ENCODE results near the gene CSF3.

Gene CSF3

DNA sequence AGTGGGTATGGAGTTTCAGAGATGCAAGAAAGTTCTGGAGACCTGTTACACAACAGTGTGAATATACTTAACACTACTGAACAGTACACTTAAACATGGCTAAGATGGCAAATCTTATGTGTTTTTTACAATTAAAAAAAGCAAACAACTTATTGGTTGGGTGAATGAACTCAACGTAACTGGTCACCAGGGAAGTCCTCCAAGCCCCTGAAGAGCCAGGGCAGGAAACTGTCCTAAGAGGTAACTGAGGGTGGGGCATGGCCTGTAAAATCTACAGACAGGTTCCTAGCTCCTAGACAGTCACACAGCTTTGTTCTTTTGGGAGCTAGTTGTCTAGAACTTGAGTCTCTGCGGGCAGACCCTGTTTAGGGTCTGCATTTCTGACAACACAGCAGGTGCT, 10.3 kb downstream of the CSF3 start:
- no peak for DNase-seq

DNA sequence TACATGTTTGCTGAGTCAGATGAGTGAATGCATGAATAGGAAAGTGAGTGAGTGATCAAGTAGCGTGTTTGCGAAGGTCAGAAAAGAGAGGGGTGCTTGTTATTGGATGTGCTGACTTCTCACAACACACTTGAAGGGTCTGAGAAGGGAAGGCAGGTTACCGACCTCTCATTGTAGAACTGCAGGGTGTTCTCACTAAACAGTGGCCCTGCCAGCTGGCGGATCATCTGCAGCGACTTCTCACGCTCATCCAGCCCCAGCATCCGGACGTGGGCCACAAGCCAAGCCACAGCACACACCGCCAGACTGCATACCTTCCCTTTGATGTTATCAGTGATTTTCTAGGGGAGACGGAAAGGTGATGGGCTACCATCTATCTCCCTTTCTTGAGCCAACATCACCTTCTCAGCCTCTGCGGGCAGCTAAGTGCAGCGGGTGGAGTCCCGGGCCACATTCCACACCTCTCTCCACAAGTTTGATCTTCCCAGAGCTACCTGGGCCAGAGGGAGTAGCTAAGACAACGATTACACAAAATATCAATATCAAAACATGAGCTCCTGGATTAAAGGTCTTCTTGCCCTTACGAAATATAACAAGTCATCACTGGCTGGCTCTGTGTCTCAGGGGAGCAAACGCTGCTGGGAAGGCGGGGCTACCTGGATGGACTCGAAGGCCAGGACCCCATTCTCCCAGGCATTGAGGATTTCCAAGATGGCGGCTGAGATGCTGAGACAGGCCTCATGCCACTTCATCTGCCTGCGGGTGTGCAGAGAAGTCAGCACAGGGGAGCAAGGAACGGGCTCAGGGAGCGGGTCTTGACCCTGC, 11.0 kb downstream of the CSF3 start:
- DNase-seq = no peak

DNA sequence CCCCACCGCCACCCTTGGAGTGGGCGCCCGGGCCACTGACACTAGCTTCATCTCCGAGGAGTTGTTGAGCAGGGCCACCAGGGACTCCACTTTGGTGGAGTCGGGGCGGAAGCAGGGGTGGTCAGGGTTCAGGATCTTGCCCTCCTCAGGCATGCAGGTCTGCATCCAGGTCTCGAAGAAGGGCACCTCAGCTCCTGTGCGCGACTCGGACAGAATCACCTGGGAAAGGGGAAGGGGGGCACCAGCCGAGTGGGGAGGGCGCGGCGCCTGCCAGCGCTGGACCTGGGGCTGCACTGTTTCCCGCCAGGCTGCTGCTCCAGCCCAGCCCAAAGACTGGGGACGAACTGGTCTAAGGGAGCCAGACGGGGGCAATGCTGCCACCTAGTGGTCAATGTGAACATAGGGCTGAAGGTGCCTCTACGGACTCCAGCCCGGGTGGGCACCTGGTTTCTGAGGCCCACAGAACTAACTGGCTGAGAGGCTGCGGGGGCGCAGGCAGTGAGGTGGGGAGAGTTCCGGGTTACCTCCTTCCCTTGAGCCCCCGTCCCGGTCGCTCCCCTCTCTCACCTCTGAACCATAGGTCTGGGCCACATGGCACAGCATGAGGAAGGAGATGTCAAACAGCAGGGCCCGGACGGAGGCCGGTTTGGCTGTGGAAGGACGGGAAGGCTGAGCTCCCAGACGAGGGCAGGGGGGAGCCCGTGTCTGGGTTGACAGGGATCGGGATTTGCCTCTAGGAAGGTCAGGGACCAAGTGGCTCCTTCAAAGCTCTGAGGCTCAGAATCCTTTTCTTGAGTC, 11.8 kb downstream of the CSF3 start:
- peak; percentile 87 for DNase-seq

DNA sequence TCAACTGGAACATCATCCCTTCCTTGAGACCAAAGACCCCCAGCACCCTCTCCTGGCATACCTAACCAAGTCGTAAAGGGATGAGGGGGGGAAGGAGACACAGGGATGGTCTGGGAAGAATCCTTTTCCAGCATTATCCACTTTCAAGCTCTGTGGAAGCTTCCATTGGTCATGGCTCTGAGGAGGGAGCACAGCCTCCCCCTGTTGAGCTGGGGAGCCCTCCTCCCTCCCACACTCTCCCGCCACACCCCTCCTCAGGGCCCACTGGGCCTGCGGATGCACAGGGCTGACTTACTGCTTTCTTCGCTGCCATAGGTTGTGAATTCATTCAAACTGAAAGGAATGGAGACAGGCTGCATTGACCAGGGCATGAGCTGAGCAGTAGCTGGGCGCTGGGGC, 12.4 kb downstream of the CSF3 start:
- no peak for DNase-seq

DNA sequence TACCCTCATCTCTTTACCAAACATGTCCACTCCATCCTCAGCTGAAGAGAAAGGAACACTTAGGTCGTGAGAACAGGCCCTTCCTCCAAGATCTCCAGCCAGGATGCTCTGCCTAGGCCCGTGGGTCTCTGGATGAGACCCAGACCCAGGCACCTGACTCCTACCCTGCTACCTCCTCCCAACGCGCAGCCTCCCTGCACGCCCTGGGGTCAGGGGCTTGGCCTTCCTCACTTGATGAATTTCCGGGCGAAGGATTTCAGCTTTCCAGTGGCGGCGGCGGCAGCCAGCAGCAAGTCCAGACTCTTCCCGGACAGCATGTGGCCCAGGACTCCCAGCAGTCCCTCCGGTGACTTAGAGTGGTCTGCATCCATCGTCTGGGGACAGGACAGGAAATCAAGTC, 13.4 kb downstream of the CSF3 start:
- DNase-seq = no peak

DNA sequence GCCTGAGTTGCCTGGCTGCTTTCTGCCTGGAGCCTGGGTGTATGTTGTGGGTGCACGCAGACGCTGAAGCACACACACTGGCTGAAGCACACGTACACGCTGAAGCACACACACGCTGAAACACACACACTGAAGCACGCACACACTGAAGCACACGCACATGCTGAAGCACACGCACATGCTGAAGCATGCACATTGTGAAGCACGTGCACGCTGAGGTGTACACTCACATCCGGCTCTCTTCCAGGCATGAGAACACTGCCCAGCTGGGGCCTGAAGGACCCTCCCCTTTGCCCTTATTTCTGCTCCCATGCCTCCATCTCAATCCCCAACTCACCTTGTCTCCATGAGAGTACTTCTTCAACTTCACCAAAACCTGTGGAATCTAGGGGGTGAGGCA, 16.5 kb downstream of the CSF3 start:
- no peak for DNase-seq

DNA sequence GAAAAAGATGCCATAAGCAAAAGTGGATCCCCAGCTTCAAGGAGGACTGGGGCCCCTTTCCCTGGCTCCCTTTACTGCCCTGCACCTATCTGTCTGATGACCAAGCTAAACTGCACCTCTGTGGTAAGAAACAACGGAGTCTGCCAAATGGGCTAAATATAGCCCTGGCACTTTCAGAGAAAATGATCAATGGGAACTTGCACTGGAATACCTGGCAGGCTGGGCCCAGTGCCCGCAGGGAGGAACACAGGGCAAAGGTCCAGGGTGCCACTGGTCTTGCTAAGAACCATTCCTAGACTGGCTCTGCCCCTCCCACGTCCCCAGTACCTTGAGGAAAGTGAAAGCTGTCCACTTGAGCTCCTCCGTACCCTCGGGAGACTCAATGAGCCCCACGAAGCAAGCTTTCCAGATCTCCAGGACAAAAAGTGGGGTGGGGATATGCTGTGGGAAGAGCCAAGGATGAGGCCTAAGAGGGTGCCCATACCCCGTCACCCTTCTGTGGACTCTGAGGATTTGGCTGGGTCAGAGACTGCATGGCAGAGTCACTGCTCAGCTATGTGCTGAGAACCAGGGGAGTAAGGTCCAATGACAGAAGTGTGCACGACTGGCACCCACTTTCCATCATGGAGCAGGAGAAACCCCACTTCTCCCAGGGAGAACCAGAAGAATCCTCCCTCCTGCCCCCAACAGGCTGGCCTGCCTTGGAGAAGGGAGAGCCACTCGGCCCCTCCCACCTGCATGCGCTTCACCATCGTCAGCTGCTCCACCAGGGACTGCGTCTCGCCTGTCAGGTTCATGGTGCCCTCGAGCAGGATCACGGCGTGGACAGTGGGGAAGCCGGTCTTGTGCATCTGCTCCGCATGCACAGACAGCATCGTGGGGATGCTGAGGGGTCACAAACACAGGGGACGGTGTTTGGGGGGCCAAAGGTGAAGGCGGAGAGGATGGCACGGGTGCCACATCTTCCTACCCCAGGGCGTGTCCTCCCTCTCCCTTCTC, 17.4 kb downstream of the CSF3 start:
- DNase-seq = no peak

DNA sequence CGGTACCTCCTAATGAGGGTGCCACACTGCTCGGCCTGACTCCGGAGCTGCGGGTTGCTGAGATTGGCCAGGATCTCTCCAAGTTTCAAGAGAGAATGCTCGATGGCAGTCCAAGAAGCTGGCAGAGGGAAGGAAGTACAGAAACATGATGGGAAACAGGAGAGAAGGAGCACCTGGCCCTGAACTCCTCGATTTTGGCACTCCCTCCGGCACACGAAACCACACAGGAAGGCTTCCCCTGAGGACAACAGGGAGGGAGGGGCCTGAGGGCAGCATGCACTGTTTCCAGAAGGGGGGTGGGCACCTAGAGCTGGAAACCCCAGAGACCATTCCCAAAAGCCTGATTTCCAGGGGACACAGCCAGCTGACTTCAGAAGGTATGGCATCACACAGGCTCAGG, 18.1 kb downstream of the CSF3 start:
- DNase-seq = no peak

DNA sequence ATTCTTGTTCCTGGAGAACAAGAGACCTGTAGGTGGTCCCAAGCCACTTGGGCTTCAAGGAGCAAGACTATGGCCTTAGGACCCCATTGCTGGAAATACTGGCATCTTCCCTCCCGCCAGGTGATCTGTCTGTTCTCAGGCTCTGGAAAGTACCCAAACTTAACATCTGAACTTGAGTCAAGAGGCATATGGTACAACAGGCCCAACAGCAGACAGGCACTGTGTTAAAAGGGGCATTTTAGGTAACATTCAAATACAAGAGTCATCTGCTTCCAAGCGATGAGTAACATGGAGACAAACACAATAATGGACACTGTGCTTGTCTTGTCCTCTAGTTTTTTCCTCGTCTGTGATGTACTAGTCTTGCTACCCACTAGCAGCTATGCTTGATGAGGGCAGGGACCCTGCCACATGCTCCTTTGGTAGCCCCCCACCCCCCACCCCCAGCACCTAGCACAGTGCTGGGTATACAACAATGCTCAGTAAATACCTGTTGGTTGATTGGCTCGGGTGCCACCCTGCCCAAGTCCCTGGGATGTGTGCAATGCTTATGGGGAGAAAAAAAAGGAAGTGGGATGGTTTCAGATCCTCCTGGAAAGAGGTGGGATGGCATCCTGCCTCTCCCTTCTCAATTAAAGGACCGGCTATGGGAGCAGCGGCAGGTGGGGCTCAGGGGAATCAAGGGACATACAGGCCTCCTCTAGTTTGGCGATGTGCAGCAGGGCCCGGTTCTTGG, 19.4 kb downstream of the CSF3 start:
- DNase-seq = no peak

DNA sequence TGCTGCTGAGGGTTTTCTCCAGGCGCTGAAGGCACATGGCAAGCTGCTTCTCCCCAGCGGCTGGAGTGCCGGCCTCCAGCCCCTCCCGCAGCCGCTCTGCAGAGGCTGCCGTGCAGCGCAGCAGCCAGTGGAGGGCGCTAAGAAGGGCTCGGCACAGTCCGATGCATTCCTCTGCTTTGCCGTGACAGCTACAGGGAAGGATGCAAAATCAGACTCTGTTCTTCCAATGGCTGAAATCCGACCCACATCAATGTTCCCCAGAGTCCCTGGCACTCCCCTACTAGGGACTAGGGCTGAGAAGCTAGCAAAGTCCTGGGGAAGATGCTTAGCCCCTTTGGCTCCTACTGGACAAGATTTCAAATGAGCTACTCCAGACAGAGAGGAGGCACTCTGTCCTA, 19.9 kb downstream of the CSF3 start:
- DNase-seq = no peak

DNA sequence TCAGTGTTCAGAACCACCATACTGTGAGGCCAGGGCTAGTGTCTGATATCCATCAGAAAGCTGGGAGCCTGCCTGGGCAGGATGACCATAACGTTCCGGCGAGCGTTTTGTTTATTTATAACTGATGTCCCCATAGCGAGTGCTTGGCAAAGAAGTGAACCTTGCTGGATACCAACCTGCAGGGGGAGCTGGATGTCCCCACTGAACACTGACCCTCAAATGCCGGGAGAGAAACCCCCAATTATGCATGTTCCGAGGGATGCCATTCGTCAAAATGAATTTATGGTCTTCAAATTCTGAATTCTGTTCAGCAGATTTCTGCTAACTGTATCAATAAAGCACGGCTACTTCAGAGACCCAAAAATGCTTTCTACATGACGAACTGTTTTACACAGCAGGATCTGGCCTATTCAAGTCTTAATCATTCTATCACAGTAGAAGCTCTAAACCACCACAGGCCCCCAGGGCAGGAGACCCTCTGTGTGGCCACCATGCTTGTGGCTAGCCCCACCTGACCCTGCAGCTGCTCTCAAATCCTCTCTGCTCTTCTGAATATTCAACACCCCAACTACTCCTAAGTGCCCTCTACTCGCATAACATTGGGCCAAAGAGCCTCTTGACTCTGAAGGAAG, 23.8 kb downstream of the CSF3 start:
- no peak for DNase-seq

DNA sequence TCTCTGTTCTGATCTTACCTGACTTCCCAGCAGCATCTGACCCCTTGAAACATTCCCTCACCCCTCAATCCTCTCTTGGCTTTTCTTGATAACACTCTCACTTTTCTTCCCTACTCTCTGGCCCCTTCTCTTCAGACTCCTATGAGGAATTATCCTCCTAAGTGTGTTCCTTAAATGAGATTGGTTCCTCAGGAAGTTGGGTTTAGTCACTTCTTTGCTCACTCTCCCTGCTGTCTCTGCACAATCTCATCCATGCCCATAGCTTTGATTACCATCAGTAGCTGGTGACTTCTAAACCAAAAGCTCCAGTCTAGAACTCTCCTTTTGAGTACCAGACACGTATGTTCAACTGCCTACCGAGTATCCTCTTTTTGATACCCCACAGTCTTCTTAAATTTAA, 26.0 kb downstream of the CSF3 start:
- peak; percentile 53 for DNase-seq

DNA sequence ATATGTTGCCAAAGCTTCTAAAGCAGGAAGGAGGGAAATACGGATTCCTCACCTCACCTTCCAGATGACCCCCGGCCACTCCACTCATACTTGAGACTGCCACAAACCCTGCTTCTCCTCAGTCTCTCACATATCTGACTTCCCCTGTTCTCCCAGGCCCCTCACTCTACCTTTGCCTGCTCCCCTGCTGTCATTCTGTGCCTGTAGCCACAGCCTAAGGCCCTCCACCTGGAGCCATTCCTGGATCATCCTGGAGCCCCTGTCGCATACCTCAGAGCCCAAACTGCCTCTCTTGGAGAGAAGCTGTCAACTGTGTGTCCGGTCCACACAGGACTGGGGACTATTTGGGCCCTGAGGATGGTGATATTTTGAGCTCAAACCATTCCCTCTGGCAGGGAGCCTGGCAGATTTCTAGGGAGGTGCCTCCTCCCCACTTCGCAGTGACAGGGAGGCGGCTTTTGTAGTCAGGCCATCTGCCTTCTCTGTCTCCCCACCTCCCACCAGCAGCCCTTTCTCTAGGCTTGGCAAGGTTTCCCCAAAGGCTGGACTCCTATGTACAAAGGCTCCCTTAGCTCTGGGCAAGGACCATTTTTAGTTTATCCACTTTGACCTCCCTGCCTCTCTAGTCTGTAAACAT, 41.3 kb downstream of the CSF3 start:
- DNase-seq = no peak

DNA sequence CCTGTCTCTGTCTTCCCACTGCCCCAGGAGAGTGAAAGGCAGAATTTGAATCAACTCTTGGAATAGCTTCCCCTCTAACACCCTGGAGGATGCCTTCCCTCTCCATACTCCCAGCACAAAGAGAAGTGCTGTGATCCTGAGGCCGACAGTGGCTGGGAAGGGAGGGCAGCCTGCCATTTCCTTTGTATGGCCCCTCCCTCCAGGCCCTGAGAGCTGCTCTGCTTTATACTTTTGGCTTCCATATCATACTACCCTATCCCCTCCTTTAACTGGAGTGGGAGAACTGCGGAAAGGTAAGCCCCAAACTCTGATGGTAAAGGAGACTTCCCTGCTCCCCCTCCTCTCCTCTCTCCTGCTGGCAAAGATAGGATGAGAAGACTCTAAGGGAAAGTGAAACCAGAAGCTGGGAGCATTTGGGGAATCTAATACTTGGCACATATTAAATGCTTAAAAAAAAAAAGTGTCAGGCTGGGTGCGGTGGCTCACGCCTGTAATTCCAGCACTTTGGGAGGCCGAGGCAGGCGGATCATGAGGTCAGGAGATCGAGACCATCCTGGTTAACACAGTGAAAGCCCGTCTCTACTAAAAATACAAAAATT, 43.0 kb downstream of the CSF3 start:
- DNase-seq = peak; percentile 52

DNA sequence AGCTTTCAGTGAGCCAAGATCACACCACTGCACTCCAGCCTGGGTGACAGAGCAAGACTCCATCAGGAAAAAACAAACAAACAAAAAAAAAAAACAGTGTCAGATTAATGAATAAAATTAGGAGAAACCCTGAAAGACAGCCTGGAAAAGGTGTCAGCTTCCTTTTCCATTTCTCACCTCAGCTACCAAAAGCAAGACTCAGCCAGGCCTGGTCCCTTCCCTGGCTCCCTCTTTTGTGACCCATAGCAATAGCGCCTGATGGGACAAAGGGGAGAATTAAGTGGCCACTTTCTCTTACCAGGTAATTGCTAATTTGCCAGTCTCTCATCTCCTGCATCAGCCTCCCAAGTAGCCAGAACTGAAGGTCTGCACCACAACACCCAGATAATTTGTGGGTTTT, 43.6 kb downstream of the CSF3 start:
- DNase-seq = no peak

DNA sequence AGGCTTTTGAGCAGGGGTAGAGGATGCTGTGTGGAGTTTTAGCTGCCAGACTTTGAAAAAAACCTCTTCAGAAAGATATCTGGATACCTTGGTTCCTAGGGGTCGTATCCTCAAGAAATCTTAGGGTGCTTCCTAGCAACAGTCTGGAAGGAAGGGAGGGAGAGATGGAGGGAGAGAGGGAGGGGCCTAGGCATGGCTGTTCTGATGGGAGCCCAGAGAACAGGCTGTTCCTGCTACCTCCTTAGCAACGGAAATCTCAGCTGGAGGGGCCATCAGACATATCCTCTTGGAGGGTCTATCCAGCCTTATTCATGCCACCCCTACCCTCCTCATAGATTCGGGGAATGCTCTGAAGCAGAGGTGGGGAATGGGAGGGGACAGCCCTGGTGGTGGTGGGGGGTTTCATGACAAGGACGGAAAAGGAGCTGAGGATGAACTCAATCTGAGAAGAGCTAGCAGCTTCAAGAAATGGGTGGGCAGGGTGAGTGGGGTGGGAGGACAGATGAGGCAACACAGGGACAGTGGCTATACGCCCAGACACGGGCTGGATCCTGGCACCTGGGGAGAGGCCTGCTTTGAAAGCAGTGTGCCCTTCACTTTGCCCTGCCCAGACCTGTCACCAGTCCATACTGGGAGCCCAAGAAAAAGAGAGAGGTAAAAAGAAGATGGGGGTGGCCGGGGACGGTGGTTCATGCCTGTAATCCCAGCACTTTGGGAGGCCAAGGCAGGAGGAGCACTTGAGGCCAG, 44.7 kb downstream of the CSF3 start:
- no peak for DNase-seq

DNA sequence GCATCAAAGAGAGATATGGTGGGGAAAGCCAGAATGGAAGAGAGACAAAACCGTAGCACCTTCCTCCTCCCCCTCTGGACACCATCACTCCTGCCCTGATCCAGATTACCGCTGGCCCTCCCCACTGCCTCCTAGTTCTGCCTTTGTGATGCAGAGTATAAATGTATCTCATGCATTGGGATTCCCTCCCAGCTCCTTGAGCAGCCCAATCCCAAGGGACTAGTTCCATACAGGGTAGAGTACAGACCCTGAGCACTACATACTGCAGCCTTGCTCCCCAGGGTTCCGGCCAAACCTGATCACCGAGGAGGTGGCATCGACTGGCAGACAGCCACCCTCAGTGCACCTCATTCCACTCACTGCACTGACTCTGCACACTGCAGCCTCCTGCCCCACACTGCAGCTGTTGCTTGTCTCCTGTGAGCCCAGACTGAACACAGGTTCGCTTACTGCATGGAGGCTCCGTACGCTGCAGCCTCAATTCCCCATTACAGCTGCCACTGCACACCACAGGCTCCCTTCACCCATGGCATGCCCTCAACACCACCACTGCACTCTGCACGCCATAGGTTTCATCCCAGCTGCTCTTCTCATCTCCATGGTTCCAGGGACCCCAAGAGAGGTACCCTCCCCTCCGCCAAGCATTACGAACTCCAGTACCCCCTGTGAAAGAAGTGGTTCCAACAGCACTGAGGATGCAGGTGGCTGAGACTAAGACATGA, 45.8 kb downstream of the CSF3 start:
- DNase-seq = no peak

DNA sequence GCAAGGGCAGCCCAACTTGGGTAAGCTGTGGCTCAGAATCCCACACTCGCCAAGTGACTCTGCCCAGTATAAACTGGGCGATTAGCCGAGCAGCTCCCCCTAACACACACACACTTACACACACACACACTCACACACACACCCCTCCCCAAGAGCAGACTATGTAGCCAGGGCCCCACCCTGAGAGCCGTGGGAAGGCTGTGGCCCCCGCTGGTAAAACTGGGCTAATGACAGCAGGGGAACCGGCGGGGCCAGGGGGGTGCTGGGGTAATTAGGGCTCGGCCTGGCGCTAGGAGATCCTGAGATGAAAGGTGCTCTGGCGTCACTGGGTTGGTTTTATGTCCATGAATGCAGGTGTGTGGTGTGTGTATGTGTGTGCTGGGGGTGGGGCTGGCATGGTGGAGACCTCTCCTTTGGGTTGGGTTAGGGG, 46.4 kb downstream of the CSF3 start:
- DNase-seq = no peak
